Subcutaneous adipose tissue (tissue), 4 donors: Measurements from ENCODE around the gene CYLD. TPM values are rescaled to one million over a fixed set of nuclear protein-coding genes. Genes with fewer than 3 reads are reported as not detected.

Source experiments
- total RNA-seq, 4 donors: library from RNA; depleted of rRNA; stranded (reverse); fragments of >200 nt; gene quantifications; one replicate each; pipeline ENCODE4 v1.1.0, GENCODE V29; 2016
- TF ChIP-seq, protein P1 (sequence below): fragments of 450-650 bp; IDR thresholded peaks from one replicate; pipeline ENCODE4 v1.5.1; 2016; ENCODE audit warnings: low read depth, mild to moderate bottlenecking, control low read depth, antibody characterized with exemption, moderate library complexity

The CYLD gene
- total RNA-seq, 4 donors from 2014 or later = 35.8 to 40.1 (median 37.2) TPM

DNA sequence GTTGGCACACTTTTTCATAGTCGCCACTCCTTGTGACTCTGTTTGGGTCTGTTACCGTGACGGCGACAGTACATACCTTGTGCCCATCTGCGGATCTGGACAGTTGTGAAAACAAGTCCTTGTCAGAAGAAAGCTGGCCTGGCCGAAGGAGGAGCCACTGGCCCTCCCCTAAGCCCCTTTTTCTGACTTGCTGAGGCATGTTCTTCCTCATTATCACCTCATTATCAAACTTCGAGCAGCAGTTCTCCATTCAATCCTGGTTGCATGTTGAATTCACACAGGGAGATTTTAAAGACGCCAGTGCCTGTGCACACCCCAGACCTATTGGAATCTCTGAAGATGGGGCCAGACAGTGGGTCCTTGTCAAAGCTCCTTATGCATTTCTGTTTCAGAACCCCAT lies 61.1 kb downstream of the CYLD start:
- TF ChIP-seq, protein P1, sequence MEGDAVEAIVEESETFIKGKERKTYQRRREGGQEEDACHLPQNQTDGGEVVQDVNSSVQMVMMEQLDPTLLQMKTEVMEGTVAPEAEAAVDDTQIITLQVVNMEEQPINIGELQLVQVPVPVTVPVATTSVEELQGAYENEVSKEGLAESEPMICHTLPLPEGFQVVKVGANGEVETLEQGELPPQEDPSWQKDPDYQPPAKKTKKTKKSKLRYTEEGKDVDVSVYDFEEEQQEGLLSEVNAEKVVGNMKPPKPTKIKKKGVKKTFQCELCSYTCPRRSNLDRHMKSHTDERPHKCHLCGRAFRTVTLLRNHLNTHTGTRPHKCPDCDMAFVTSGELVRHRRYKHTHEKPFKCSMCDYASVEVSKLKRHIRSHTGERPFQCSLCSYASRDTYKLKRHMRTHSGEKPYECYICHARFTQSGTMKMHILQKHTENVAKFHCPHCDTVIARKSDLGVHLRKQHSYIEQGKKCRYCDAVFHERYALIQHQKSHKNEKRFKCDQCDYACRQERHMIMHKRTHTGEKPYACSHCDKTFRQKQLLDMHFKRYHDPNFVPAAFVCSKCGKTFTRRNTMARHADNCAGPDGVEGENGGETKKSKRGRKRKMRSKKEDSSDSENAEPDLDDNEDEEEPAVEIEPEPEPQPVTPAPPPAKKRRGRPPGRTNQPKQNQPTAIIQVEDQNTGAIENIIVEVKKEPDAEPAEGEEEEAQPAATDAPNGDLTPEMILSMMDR = no peak

DNA sequence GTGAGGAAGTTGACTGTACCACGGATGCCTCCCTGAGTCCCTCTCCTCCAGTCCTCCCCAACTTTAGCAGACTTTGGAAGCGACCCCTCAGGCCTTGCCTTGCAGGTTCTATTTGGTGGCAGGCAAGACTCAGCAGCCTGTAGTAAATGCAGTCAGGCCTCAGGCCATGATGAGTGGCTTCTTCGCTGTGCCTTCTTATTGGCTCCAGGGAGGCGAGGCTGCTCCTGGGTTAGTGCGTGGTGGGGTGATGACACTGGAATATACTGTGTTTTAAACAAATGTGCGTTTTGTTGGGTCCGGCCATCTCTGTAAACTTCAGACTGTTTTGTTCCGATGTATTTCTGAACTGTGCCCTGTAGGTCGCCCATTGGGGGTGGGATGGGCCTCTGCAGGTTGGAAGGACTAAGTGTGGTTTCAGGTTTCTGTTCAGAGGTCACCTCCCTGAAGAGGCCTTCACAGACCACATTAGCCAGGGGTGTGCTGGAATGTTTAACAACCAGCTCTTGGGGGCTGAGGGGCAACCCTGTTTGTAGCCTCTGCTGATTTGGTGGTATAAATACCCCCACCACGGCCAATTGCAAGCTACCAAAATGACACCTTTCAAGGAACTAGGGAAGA lies 62.5 kb downstream of the CYLD start:
- TF ChIP-seq, protein P1 = no peak

DNA sequence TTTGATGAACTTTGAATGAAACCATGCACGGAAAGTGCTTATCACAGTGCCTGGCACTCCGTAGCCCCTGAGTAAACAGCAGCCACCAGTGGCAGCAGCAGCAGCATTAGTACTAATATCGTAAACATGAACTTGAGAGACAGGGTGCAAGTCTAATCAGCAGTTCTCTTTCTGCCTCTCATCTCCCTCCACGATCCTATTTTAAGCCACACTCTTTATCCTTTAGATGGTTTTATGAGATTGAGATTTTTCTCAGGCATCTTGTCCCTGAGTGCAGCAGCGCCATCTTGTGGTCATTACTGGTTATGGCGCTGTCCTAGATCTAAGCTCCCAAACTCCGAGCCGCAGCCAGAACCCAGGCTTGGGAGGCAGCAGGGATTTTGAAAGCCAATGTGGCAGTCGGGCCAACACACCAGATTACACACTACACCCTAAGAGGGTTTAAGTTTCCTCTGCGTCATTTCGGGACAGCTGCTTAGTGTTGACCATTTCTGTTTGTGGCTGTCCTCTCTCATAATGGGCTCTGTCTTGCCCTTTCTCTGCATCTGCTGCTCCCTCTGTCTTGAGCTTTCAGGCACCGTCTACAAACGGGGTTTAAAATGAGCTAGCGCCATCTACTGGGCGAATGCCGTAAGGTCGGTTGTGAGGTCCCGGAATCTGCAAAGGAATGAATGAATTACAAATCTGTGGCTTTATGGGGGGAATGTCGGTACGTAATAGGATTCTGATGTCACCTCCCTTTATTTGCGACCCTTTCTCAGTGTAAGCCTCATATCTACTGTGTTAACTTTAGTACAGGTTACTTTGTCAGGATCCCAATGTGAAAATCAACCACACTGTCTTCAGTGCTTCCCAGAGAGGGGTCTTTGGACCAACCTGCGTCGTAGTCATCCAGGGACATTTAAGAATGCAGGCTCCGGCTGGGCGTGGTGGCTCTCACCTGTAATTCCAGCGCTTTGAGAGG lies 64.5 kb downstream of the CYLD start:
- TF ChIP-seq, protein P1 = no peak

DNA sequence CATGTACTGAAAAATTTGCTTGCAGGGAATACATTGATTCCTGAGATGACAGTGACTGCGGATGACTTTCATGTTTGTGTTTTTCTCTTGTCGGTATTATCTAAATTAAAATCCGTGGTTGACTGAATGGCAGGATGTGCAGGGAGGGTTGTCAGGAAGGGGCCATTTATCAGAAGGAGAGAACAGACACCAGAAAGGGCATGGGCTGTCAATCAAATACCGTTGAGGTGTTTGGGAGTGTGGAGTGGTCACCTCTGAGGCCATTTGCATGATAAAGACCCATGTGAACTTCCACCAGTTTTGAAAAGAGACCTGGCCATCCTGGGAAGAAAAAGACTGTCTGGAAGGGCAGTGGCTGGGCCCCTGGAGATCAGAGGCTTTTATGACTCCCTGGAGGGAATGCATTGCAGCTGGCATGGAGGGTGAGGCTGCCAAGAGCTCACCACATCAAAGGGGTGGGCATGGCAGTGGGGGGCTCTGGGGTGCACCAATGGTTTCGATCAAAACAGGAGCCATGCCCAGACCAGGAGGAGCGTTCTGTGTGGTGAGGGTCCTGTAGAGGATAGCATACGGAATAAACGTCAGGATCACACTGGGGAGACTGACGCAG lies 67.1 kb downstream of the CYLD start:
- TF ChIP-seq, protein P1 = no peak

DNA sequence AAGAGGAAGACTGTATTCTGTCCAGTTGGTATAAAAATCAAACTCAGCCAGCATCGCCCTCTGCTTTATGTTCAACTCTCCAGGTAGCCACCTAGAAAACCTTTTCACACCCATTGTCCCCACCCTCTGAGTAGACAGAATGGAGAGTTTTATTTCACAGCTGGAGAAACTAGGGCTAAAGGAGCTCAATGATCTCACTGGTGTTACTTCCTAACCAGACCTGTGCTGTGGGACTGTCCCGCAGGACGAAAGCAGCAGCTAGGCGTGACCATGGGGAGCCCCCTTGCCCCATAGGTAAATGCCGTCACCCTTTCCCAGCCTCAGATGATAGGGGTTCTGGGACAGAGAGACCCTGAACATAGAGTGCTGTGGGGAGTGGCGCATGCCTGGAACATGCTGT lies 67.7 kb downstream of the CYLD start:
- TF ChIP-seq, protein P1 = no peak

DNA sequence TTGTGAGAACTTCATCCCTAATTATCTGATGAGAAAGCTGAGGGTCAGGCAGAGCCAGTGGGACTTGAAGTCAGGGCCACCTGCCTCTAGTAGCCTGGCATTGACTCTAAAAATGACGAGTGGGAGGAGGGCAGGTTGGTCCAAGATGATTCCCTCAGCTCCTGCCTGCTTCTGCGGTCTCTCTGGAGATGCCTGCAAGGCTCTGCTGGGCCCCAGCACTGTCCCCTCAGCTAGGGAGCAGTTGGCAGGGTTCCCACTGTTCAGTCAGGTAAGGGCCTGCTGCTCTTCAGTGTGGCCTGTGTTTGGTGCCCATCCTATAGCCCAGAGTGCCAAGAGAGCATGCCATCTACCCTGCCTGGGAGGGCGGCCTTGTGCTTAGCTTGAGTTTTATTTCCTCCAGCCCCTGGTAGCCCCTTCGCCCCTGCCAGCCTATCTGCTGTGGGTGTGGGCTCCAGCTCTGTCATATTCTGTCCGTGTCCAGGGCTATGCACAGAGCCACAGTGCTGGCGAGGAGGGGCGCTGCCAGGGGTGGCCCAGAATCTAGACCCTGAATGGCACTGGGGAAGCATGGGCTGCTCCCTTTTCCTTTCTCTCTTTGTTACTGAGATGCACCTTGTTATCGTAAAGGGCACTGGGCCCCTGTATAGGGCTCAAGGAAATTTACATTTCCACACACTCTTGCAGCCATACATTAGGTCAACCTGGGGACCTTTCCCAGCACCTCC lies 68.5 kb downstream of the CYLD start:
- TF ChIP-seq, protein P1 = no peak
